Daoy (cell line): ENCODE results near the gene OPALIN. TPM values are rescaled to one million over a fixed set of nuclear protein-coding genes. Genes with fewer than 3 reads are reported as not detected.

Experiments used
- DNase-seq: peaks from one replicate; pipeline ENCODE4 v3.0.0-alpha.2; 2015; ENCODE audit warnings: low read depth
- total RNA-seq: library from RNA; depleted of rRNA; stranded (reverse); fragments of >200 nt; shearing (Covaris generic); gene quantifications from 2 replicates; pipeline ENCODE4 v1.2.3, GENCODE V29; 2014

OPALIN gene
- total RNA-seq, 1 experiment from 2014 or later, result not detected

- no peak for DNase-seq
These were observed 15.8 kb upstream of the OPALIN start for GRCh38 chr10:96374639-96374984.

GRCh38 chr10:96374004-96374403 is 15.2 kb upstream of the OPALIN start:
- no peak for DNase-seq

GRCh38 chr10:96371356-96371755 is 12.6 kb upstream of the OPALIN start:
- DNase-seq, result no peak

- DNase-seq, result peak; percentile 59
These were observed 11.9 kb upstream of the OPALIN start for GRCh38 chr10:96370584-96371157.

- peak; percentile 83 for DNase-seq
These were observed 11.2 kb upstream of the OPALIN start for GRCh38 chr10:96369890-96370583.

- no peak for DNase-seq
These were observed 10.2 kb upstream of the OPALIN start for GRCh38 chr10:96368971-96369370.

GRCh38 chr10:96367470-96367869 is 8.7 kb upstream of the OPALIN start:
- DNase-seq, result no peak

- peak; percentile 20 for DNase-seq
These were observed 7.7 kb upstream of the OPALIN start for GRCh38 chr10:96366508-96366907.

- DNase-seq, result no peak
These were observed 6.8 kb upstream of the OPALIN start for GRCh38 chr10:96365571-96365970.

GRCh38 chr10:96360766-96361165 is 2.0 kb upstream of the OPALIN start:
- no peak for DNase-seq

GRCh38 chr10:96360331-96360730 is 1.5 kb upstream of the OPALIN start:
- DNase-seq, result no peak

- no peak for DNase-seq
These were observed 814 bp upstream of the OPALIN start for GRCh38 chr10:96359616-96360015.

GRCh38 chr10:96357038-96357620 is 1.7 kb downstream of the OPALIN start:
- no peak for DNase-seq

GRCh38 chr10:96352582-96352981 is 6.2 kb downstream of the OPALIN start:
- no peak for DNase-seq

- no peak for DNase-seq
These were observed 6.8 kb downstream of the OPALIN start for GRCh38 chr10:96352027-96352426.

GRCh38 chr10:96346295-96346694 is 12.5 kb downstream of the OPALIN start:
- DNase-seq, result no peak

GRCh38 chr10:96345222-96345621 is 13.6 kb downstream of the OPALIN start:
- DNase-seq, result no peak

- DNase-seq, result no peak
These were observed 14.6 kb downstream of the OPALIN start for GRCh38 chr10:96344178-96344577.

- no peak for DNase-seq
These were observed 16.4 kb downstream of the OPALIN start for GRCh38 chr10:96342402-96342801.

- no peak for DNase-seq
These were observed 17.3 kb downstream of the OPALIN start for GRCh38 chr10:96341219-96342182.

GRCh38 chr10:96339956-96340904 is 18.6 kb downstream of the OPALIN start:
- peak; percentile 69 for DNase-seq
